MM.1S (cell line): Measurements from ENCODE around the gene JPH3.

Source experiments
- CTCF ChIP-seq: fragments of 300-600 bp; sonication (generic); IDR thresholded peaks from 2 replicates; pipeline ENCODE4 v1.5.1; 2016; ENCODE audit warnings: antibody characterized with exemption, low read length, mixed read lengths
- EZH2 ChIP-seq: fragments of 300-600 bp; sonication (generic); optimal IDR thresholded peaks from 2 replicates; pipeline ENCODE3; 2017; ENCODE audit warnings: low read depth, mild to moderate bottlenecking, antibody characterized with exemption, low read length, mixed read lengths

DNA sequence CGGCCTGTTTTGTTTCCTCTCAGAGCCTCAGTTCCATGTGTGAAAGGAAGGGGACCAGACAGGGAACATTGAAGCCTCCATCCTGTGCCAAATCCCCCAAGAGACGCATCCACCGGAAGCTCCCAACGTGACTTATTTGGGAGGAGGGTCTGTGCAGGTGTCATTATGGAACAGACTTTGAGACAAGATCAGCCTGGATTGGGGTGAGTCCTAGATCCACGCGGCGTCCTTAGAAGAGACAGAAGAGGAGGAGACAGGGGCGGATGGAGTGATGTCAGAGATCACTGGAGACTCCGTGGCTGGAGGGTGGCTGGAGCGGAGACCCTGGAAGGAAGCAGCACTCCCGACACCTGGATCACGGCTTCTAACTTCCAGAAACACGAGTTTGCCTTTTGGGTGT, 83.5 kb downstream of the JPH3 start:
- no peak for TF ChIP-seq CTCF
- TF ChIP-seq EZH2: no peak
